GM23248 (cell line): ENCODE measurements around the gene USP34.

ENCODE experiments used
- EZH2 ChIP-seq: fragments of 200-600 bp; sonication (generic); IDR thresholded peaks from 2 replicates; pipeline ENCODE4 v1.6.1; 2018; ENCODE audit warnings: antibody characterized with exemption, mild to moderate bottlenecking; ENCODE audit not compliant: insufficient read depth, poor library complexity, severe bottlenecking
- EZH2phosphoT487 ChIP-seq: fragments of 200-600 bp; sonication (generic); IDR thresholded peaks from 2 replicates; pipeline ENCODE4 v1.6.1; 2018; ENCODE audit warnings: antibody characterized with exemption, moderate library complexity, mild to moderate bottlenecking, low read depth; ENCODE audit not compliant: insufficient read depth

DNA sequence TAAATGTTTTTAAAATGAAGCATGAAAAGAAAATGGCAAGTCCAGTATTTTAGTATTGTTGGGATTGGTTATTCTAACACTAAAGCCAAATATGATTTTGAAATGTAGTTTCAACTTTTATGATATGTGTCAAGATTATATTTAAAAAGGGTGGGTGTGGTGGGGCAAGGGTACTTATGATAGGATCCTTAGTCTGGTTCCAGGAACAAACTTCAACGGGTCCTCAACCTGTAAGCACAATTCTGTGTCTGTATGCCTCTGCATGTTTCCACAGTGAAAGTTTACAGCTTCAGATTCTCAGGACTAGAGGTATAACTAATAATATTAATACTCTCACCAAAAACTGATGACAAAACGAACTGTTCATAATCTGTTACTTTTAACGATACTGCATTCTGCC is 5.8 kb downstream of the USP34 start:
- no peak for TF ChIP-seq EZH2
- TF ChIP-seq EZH2phosphoT487 = no peak
